GM21737 (cell line): Measurements from ENCODE around the gene NFASC.

Experiments used
- ATAC-seq: cut with Tn5 transposase; IDR thresholded peaks from one replicate; pipeline ENCODE4 v1.9.1; 2021; ENCODE audit warnings: mild to moderate bottlenecking, moderate library complexity; ENCODE audit not compliant: unreplicated experiment

Gene NFASC

GRCh38 chr1:205032508-205032907 lies 161.8 kb downstream of the NFASC start:
- ATAC-seq: no peak

- no peak for ATAC-seq
Observed at GRCh38 chr1:205037539-205037938, 166.9 kb downstream of the NFASC start.

- ATAC-seq: no peak
Observed at GRCh38 chr1:205038132-205038786, 167.6 kb downstream of the NFASC start.

GRCh38 chr1:205041001-205041715 lies 170.5 kb downstream of the NFASC start:
- no peak for ATAC-seq

GRCh38 chr1:205041998-205042910 lies 171.6 kb downstream of the NFASC start:
- ATAC-seq: no peak

- ATAC-seq: no peak
Observed at GRCh38 chr1:205042911-205043806, 172.5 kb downstream of the NFASC start, which contains the start of gene CNTN2. Gene CNTN2, plus strand, starts transcription at chr1:205043212. Its CDS starts 9,974 bp downstream, at chr1:205053186.

GRCh38 chr1:205043866-205044265 lies 173.2 kb downstream of the NFASC start:
- no peak for ATAC-seq

- no peak for ATAC-seq
Observed at GRCh38 chr1:205044741-205045140, 174.1 kb downstream of the NFASC start.

GRCh38 chr1:205045146-205045545 lies 174.5 kb downstream of the NFASC start:
- ATAC-seq: no peak

GRCh38 chr1:205046870-205047269 lies 176.2 kb downstream of the NFASC start:
- no peak for ATAC-seq

GRCh38 chr1:205047764-205048231 lies 177.1 kb downstream of the NFASC start:
- ATAC-seq: no peak

GRCh38 chr1:205048382-205048781 lies 177.7 kb downstream of the NFASC start:
- no peak for ATAC-seq

GRCh38 chr1:205049479-205049878 lies 178.8 kb downstream of the NFASC start:
- ATAC-seq: no peak

- ATAC-seq: no peak
Observed at GRCh38 chr1:205052690-205053089, 182.0 kb downstream of the NFASC start.

GRCh38 chr1:205053296-205053695 lies 182.6 kb downstream of the NFASC start:
- no peak for ATAC-seq

GRCh38 chr1:205054013-205054412 lies 183.4 kb downstream of the NFASC start:
- ATAC-seq: no peak

- ATAC-seq: no peak
Observed at GRCh38 chr1:205056188-205056611, 185.5 kb downstream of the NFASC start.

- ATAC-seq: no peak
Observed at GRCh38 chr1:205056956-205057568, 186.4 kb downstream of the NFASC start.

- ATAC-seq: no peak
Observed at GRCh38 chr1:205057808-205058575, 187.3 kb downstream of the NFASC start.
